Stimulated activated CD4-positive, alpha-beta T cell treated with anti-CD3 and anti-CD28 coated beads, Interleukin-1b, Interleukin-23, amount 100 ng/mL, for 24 hours (primary cell): ENCODE data around the gene ATF5.

Experiments
- DNase-seq, 4 experiments: peaks; one replicate each; pipeline ENCODE4 v3.0.0-alpha.2; 2020; ENCODE audit warnings: low read depth in 4 of 4, low spot score in 1 of 4

The ATF5 gene, protein sequence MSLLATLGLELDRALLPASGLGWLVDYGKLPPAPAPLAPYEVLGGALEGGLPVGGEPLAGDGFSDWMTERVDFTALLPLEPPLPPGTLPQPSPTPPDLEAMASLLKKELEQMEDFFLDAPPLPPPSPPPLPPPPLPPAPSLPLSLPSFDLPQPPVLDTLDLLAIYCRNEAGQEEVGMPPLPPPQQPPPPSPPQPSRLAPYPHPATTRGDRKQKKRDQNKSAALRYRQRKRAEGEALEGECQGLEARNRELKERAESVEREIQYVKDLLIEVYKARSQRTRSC

DNA sequence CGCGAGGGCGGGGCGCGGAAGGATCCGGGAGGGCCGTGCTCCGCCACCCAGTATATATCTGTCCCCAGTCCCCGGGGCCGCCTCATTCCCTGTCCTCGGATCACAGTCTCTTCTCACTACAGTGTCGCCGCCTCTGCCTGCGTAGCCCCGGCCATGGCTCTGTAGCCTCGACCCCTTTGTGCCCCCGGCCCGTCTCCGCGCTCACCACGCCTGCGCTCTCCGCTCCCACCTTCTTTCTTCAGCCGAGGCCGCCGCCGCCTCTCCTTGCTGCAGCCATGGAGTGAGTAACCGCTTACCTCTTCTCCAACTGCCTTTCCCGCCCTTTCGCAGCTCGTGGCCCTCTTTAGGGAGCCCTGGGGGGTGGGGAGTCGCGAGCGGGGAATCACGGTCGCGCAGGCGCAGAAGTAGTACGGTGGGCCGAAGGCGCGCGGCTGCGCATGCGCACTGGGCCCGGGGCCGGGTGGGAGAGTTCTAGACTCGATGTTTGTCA lies at the start of gene ATF5, which contains the start of gene NUP62:
Gene ATF5, plus strand, starts transcription at position 85 of the 490 bp plus-strand sequence. CDS start 1,646 bp downstream, outside the sequence.
Gene NUP62, minus strand, starts transcription at position 384 of the 490 bp plus-strand sequence. CDS start 19,697 bp downstream, outside the sequence.
- DNase-seq, result peak; percentile 85 to 92 (median 91)

DNA sequence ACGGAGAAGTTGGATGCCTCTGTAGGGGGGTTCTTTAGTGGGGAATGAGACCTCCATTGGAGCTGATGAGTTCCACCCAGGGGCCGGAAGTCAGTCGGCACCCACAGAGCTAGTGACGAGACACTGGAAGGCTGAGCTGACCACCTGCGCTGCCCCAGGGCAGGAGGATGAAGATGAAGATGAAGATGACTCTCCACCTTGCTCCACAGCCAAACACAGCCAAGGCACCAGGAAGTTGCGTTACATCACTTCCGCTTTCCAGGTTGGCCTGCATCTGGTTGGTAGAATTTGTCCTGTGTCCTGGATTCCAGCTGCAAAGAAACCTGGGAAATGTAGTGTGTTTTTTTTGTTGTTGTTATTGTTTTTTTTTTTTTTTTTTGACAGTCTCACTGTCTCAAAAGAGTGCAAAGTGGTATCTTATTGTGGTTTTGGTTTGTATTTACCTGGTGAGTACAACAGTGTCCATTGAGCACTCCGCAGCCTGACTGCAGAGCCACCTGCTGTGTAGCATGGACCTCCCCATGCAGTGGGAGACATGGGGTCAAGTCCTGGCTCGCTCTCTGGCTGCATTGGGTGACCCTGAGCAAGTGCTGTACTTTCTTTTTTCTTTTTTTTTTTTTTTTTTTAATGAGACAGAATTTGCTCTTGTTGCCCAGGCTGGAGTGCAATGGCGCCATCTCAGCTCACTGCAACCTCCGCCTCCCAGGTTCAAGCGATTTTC lies 49.6 kb upstream of the ATF5 start:
- no peak for DNase-seq

DNA sequence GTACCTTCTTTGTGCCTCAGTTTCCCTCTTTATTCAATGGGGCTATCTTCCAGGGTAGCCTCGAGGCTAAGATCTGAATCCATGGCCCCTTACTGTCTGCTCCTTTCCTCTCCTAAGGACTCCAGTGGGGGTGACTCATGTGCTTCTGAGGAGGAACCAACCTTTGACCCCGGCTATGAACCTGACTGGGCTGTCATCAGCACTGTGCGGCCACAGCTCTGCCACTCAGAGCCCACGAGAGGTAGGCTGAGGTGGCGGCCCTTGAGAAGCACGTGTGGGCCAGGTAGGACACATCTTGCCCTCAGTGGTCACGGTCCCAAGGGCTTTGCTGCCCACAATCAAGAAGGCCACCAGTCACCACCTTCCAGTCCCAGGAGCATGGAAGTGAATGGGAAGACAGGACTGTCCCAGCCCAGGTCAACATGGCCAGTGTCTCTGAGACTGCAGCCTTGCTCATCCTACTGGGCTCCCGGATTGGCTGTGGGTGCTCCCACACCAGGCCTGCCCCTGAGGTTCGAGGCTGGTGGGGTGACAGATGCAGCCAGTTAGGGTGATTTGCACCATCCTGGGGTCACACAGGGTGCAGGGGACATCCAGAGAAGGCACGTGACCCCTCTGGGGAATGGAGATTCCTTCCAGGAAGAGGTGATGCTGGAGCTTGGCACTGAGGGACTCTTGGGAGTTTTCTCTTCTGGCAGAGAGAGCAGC lies 48.7 kb upstream of the ATF5 start:
- no peak for DNase-seq

DNA sequence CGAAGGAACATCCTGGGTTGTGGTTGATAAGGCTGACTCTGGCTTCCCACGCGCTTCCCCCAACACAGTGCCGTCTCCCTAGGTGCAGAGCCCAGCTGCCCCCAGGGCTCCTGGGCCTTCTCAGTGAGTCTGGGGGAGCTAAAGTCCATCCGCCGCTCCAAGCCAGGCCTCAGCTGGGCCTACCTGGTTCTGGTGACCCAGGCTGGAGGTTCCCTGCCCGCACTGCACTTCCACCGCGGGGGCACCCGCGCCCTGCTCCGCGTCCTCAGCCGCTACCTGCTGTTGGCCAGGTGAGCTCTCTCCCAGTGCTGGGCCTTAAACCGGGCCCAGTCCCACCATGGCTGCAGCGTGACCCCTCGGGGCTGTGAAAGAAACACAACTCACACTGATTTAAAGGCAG lies 47.8 kb upstream of the ATF5 start:
- no peak for DNase-seq

DNA sequence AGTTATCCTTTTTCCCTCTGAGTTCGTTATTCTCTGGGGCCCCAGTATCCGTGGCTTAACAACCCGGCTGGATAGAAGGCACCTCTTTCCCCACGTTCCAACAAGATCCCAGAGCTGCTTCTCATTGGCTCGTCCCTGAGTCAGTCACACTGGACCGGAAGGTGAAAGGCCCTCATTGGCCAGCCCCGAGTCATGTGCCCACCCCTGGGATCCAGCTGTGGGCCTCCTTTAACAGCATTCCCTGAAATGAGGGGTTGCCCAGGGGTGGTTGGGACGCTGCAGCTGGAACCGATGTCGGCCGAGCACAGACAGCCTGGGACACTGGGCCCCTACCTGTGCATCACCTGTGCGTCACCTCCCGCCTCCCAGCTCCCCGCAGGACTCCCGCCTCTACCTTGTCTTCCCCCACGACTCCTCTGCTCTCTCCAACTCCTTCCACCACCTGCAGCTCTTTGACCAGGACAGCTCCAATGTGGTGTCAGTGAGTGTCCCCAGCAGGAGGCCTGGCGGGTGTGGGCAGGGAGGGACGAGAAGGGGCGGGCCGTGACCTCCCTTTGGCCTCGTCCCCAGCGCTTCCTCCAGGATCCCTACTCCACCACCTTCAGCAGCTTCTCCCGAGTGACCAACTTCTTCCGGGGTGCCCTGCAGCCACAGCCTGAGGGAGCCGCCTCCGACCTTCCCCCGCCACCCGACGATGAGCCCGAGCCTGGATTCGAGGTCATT lies 47.2 kb upstream of the ATF5 start:
- DNase-seq, result no peak

DNA sequence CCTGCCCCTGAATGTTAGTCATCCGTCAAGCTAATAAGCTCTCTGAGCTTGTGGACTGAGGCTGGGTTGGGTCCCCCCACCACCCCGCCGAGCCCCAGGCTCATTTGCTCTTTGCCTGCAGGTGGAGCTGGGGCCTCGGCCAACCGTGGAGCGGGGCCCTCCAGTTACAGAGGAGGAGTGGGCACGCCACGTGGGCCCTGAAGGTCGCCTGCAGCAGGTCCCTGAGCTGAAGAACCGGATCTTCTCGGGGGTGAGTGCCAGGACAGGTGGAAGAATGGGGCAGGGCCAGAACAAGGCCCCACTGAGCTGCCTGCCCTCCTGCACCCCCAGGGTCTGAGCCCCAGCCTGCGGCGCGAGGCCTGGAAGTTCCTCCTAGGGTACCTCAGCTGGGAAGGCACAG lies 46.4 kb upstream of the ATF5 start:
- DNase-seq, result no peak

DNA sequence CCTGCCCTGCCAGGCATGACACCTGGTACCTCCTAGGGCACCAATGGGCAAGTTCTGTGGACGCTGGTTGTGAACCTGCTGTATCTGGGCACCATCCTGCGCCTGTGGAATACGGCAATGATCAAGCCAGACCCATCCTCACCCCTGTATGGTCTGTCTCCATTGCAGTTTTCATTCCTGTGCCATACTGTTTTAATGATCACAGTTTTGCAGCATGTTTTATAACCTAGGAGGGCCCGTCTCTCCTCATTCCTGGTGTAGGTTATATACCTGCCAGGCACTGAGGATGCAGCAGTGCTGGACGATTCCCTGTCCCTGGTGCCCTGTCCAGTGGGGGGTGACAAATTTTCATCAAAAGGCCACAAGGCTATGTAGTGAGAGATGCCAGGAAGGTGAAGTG lies 45.9 kb upstream of the ATF5 start:
- DNase-seq, result no peak

DNA sequence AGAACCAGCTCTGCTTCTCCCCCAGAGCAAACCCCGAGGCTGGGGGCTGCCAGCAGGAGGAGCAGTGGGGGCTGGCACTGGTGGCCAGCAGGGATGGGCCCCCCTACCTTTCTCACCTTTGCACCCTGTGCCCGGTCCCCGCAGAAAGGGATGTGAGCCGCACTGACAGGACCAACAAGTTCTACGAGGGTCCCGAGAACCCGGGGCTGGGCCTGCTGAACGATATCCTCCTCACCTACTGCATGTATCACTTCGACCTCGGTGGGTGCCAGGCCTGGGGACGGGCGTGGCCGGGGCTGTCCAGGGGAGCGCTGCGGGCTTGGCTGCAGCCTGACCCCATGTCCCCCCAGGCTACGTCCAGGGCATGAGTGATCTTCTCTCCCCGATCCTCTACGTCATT lies 44.9 kb upstream of the ATF5 start:
- no peak for DNase-seq

DNA sequence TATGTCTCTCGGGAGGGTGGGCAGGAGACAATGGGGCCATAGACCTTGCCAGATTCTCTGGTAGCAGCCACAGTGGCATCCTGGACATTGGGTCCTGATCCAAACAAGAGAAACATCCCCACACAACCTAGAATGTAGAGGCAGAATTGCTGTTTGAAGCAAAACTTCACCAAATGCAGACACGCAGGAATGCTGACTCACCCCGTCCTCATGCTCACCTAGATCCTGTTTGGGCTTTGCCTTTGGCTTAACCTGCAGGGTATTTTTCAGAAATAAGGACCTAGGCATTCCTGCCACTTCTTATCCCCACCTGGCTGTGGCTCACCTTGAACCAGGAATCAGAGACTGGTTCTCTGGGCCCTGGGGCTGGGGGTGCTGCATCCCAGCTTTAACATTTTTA lies 44.2 kb upstream of the ATF5 start:
- DNase-seq, result no peak

DNA sequence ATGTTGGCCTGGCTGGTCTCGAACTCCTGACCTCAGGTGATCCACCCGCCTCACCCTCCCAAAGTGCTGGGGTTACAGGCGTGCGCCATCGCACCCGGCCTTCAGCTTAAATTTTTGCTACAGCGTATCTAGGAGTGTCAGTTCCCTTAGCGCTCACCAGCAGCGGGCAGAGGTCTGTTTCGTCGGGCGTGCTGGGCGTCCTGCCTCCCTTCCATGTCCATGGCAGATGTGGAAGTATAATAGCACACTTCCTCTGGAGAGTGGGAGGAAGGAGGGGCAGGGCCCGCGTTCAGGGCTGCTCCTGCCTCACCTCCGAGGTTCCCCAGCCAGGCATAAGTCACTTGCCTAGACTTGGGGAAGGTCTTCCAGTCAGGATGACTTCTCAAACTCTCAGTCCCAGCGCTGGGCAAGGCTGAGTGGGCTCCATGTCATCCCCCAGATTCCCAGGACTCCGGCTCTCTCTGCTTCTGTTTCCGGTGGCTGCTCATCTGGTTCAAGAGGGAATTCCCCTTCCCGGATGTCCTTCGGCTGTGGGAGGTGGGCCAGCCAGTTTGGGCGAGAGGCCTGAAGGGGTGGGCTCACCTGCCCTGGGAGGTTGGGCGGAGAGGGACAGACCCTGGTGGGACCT lies 41.9 kb upstream of the ATF5 start:
- DNase-seq, result no peak

DNA sequence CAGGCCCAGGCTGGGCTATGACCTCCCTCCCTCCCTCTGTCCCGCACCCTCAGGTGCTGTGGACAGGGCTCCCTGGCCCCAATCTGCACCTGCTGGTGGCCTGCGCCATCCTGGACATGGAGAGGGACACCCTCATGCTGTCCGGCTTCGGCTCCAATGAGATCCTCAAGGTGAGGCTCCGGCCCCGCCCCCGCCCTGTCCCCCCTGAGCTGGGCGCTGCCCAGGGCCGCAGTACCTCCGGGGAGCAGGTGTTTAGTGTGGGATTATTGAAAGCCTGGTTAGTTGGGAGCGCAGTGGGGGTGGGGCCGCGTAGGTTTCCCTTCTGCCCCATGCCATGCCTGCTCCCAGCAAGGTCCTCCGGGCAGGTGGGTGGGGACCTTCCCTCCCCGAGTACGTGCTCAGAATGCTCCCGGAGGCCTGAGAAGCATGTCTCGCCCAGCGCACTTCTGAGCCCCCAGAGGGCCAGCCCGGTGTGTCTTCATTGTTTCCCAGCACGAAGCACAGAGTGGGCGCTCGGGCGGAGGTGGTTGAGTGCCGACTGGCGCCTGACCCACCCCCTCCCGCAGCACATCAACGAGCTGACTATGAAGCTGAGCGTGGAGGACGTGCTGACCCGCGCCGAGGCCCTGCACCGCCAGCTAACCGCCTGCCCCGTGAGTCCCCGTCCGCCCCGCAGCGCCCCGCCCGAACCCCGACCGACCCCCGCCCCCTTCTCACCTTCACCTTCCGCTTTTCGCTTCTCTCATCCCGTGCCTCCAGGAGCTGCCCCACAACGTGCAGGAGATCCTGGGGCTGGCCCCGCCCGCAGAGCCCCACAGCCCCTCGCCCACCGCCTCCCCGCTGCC lies 41.1 kb upstream of the ATF5 start:
- DNase-seq, result no peak

DNA sequence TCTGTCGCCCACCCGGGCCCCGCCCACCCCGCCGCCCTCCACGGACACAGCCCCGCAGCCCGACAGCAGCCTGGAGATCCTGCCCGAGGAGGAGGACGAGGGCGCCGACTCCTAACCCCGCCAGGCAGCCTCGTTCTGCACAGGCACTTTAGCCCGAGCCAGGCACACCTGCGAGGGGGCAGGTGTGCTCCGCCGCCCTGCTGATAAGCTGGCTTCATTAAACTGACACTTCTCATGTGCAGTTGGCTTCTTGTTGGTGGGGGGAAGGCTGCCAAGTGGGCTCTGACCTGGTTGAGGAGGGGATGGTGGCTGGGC lies 40.5 kb upstream of the ATF5 start:
- no peak for DNase-seq

DNA sequence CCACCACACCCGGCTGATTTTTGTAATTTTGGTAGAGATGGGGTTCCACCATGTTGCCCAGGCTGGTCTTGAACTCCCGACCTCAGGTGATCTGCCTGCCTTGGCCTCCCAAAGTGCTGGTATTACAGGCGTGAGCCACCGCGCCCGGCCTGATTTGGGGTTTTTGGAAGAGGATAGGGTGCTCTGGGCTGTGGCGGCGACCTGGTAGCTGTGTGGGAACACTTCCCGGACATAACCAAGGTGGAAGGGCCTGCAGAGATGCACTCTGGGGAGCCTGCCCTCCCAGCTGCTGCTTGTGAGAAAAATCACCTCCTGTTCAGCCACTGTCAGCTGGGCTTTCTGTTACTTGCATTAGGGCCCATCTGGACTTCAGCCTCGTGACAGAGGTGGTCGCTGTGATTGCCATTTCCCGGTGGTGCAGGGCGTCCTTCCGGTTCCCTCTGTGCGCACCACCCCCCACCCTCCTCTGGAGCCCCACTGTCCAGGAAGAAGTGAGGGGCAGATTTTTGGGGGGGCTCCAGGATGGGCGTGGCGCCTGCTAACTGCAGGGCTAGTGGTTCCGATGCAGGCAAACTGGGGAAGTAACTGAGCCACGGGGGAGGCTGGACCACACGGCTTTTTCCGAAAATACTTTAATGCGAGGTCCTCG lies 39.8 kb upstream of the ATF5 start:
- DNase-seq, result no peak

DNA sequence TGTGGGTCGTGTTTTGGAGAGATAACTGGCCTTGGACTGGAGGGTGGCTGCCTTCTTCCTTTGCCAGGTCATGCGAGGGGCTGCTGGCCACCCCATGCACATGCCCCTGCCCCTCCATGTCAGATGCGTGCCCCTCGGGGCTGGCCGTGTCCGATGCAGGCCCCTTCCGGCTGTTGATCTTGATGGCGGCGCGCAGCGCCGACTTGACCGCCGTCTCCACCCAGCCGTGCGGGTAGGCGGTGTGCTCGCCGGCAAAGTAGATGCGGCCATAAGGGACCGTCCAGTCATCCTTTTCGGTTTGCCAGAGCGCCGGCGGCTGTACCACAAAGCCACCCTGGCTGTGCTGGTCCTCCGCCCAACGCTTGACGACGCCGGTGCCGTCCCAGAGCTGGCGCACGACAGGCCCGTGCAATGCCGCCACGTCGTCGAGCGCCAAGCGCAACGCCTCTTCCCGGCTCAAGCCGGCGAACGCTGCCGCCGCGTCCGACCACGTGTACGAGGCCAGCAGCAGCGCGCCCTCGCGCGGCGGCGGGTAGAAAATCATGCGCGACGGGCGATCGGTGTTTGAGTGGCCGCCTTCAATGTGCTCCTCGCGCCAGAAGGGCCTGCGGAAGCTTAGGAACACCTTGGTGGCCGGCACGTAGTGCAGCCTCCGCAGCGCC lies 39.2 kb upstream of the ATF5 start:
- DNase-seq, result peak; percentile 48 to 66 (median 54)

DNA sequence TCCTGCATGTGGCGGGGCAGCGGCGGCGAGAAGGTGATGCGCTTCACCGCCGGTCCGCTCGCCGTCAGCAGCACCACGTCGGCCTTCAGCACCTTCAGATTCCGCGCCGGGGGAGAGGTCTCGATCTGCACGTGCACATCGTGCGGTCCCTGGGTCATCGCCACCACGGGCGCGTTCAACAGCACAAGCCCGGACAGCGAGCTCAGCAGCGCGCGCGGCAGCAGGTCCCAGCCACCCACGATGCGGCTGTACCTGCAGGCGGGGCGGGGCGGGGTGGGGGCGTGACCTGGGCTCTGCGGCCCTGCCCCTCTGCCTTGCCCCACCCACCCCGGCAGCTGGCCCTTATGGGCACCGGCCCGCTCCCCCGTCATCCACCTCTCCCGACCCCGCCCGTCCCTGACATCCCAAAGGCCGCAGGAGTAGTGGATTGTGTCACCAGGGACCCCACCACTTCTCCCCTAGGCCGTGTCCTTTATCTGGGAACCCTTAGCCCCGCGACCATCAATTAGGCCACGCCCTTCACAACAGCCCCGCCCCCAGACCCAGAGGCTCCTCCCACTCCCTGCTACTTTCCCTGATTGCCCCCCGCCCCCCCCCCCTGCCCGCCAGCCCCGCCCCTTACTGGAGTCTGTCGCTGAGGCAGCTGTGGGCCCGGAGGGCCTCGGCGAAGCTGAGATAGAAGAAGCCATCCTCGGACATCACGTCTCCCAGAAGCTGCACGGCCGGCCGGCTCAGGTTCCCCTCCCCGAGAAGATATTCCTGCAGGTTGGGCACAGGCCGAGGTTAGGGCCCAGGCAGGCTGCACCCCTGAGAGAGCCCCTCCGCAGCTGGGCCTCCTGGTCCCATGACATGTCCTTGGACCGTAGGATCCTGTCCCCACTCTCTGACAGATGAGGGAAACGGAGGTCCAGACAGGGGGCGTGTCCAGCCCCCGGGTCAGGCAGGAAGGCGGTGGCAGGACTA lies 38.4 kb upstream of the ATF5 start:
- peak; percentile 24 to 61 (median 40) for DNase-seq

DNA sequence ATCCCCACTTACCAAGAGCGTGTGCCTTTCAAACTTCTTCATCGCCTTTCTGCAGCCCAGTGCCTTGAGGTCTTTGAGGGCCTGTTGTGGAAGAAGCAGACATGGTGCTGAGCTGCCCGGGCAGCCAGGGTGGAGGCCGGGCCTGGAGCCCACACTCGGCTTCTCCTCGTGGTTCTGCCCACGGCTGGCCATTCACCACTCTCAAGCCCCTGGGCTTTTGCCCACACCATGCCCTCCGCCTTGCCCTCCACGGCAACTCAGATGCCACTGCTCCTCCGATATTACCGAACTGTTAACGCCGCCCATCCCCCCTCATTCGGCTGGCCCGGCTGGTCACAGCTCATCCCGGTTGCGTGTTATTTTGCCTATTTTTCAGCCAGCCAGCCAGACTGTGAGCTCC lies 37.6 kb upstream of the ATF5 start:
- DNase-seq, result no peak

DNA sequence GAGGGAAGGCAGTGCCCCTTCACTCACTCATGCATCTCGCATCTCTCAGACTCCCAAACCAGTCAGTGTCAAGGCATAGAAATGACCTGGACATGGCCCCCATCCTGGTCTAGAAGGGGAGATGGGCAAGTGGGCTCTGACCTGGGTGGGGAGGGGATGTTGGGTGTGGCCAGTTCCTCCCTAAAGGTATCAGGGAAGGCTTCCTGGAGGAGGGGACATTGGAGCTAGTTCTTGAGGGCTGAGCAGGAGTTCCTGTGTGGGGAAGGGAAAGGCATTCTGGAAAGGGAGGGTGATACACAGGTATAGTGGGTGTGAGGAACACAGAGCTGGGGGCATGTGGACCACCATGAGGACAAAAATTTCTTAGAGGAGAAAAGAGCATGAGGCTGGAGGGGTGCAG lies 36.3 kb upstream of the ATF5 start:
- no peak for DNase-seq
